HCT116 (cell line): ENCODE measurements around the gene EEF1AKMT4. TPM values are rescaled to one million over a fixed set of nuclear protein-coding genes. Genes with fewer than 3 reads are reported as not detected.

Experiments used
- ATAC-seq: fragments of 200-7000 bp; cut with Tn5 transposase; 2 replicates; pipeline ENCODE4 v1.9.1; 2020; ENCODE audit warnings: mild to moderate bottlenecking, moderate library complexity
- BruUV-seq: library from RNA; stranded (reverse); fragments of 400-500 nt; replicated peaks from 2 replicates; lab custom pipeline; 2021; lab: Mats Ljungman, UMichigan
- CTCF ChIA-PET: fragments of 300-600 bp; sonication (Branson Sonifier 250); formaldehyde crosslinking; loops from one replicate; lab custom pipeline; 2021; ENCODE audit warnings: antibody characterized with exemption; lab: Charles Lee
- POLR2A ChIA-PET: fragments of 300-600, 350-600 bp; sonication (Branson Sonifier 250); formaldehyde crosslinking; loops from one replicate; lab custom pipeline; 2021; ENCODE audit warnings: antibody characterized with exemption; lab: Charles Lee
- RAD21 ChIA-PET, 2 experiments: fragments of 300-600 bp; sonication (Branson Sonifier 250); formaldehyde crosslinking; loops; one replicate each; lab custom pipeline; 2023; ENCODE audit warnings: low total read pairs in 2 of 2; ENCODE audit not compliant: uncharacterized antibody in 2 of 2, unreplicated experiment in 2 of 2, low non-redundant PET in 1 of 2; lab: Charles Lee
- DNase-seq: peaks from one replicate; pipeline ENCODE4 v3.0.0-alpha.2; 2010; ENCODE audit warnings: low read depth, low spot score
- H2AFZ ChIP-seq: fragments of 200-600 bp; shearing (Covaris generic), sonication (generic); 2 replicates; pipeline ENCODE4 v1.6.1; 2017; ENCODE audit warnings: low read depth, mixed run types, mixed read lengths, antibody characterized with exemption, low read length; ENCODE audit not compliant: poor library complexity, severe bottlenecking
- H3K27ac ChIP-seq: 2 replicates; pipeline ENCODE4 v1.5.1; 2012; ENCODE audit warnings: low read depth, low read length
- H3K27me3 ChIP-seq: fragments of 200-600 bp; sonication (generic); 2 replicates; pipeline ENCODE4 v1.6.1; 2016; ENCODE audit warnings: mixed run types, low read length, mixed read lengths; ENCODE audit not compliant: insufficient read depth
- H3K36me3 ChIP-seq, 2 experiments: fragments of 200-500 bp in 1 of 2; fragments of 200-600 bp in 1 of 2; sonication (Bioruptor generic) in 1 of 2; sonication (generic) in 1 of 2; 2 replicates each; pipeline versions ENCODE4 v1.5.1 to v1.6.1; 2014 to 2016; ENCODE audit warnings: low read length in 2 of 2, inconsistent platforms in 1 of 2, mixed read lengths in 1 of 2, mixed run types in 1 of 2; ENCODE audit not compliant: insufficient read depth in 2 of 2, control insufficient read depth in 1 of 2
- H3K4me1 ChIP-seq, 2 experiments: fragments of 200-600 bp in 1 of 2; sonication (generic) in 1 of 2; 2 replicates each; pipeline versions ENCODE4 v1.5.1 to v1.6.1; 2012 to 2017; ENCODE audit warnings: low read length in 2 of 2, inconsistent platforms in 1 of 2, mild to moderate bottlenecking in 1 of 2, mixed read lengths in 1 of 2, mixed run types in 1 of 2, moderate library complexity in 1 of 2; ENCODE audit not compliant: insufficient read depth in 2 of 2, control insufficient read depth in 1 of 2
- H3K4me2 ChIP-seq: fragments of 200-600 bp; sonication (generic); 2 replicates; pipeline ENCODE4 v1.6.1; 2017; ENCODE audit warnings: mixed run types, low read length, mixed read lengths
- H3K4me3 ChIP-seq, 2 experiments: fragments of 200-600 bp in 1 of 2; sonication (generic) in 1 of 2; replicated peaks in 1 of 2; 2 replicates each; pipeline ENCODE4 v1.5.1; 2011 to 2016; ENCODE audit warnings: low read length in 2 of 2, control low read depth in 1 of 2, low read depth in 1 of 2, mild to moderate bottlenecking in 1 of 2, mixed read lengths in 1 of 2, mixed run types in 1 of 2
- H3K79me2 ChIP-seq: fragments of 200-600 bp; sonication (generic); 2 replicates; pipeline ENCODE4 v1.6.1; 2017; ENCODE audit warnings: mild to moderate bottlenecking, mixed run types, low read length, moderate library complexity, mixed read lengths; ENCODE audit not compliant: insufficient read depth
- H3K9ac ChIP-seq: fragments of 200-600 bp; sonication (generic); 2 replicates; pipeline ENCODE4 v1.6.1; 2016; ENCODE audit warnings: low read length, mixed read lengths
- H3K9me2 ChIP-seq: fragments of 200-600 bp; sonication (generic), shearing (Covaris generic); 2 replicates; pipeline ENCODE4 v1.6.1; 2017; ENCODE audit warnings: mixed run types, mild to moderate bottlenecking, moderate library complexity; ENCODE audit not compliant: insufficient read depth
- H3K9me3 ChIP-seq, 2 experiments: fragments of 200-500 bp in 1 of 2; fragments of 200-600 bp in 1 of 2; sonication (Bioruptor generic) in 1 of 2; sonication (generic) in 1 of 2; 2 replicates each; pipeline ENCODE4 v1.6.1; 2014 to 2017; ENCODE audit warnings: low read length in 2 of 2, mixed read lengths in 2 of 2, inconsistent platforms in 1 of 2, low read depth in 1 of 2, mild to moderate bottlenecking in 1 of 2, mixed run types in 1 of 2, moderate library complexity in 1 of 2; ENCODE audit not compliant: control insufficient read depth in 1 of 2, insufficient read depth in 1 of 2
- H4K20me1 ChIP-seq: fragments of 200-600 bp; sonication (generic), shearing (Covaris generic); 2 replicates; pipeline ENCODE4 v1.6.1; 2017; ENCODE audit warnings: mixed run types, mild to moderate bottlenecking, moderate library complexity; ENCODE audit not compliant: insufficient read depth
- CEBPB ChIP-seq: IDR thresholded peaks from 2 replicates; pipeline ENCODE4 v1.6.1; 2012; ENCODE audit warnings: low read depth
- EGR1 ChIP-seq: IDR thresholded peaks from 2 replicates; pipeline ENCODE4 v1.6.1; 2012; ENCODE audit warnings: low read depth
- ELF1 ChIP-seq: IDR thresholded peaks from 2 replicates; pipeline ENCODE4 v1.6.1; 2012; ENCODE audit warnings: low read depth, borderline replicate concordance
- JUND ChIP-seq: IDR thresholded peaks from 2 replicates; pipeline ENCODE4 v1.6.1; 2012
- POLR2AphosphoS5 ChIP-seq: IDR thresholded peaks from 2 replicates; pipeline ENCODE4 v1.6.1; 2011; ENCODE audit warnings: mild to moderate bottlenecking, low read depth, low read length, moderate library complexity
- RAD21 ChIP-seq: IDR thresholded peaks from 2 replicates; pipeline ENCODE4 v1.6.1; 2012; ENCODE audit warnings: low read depth, mild to moderate bottlenecking
- ZBTB33 ChIP-seq: IDR thresholded peaks from 2 replicates; pipeline ENCODE4 v1.6.1; 2011; ENCODE audit warnings: mild to moderate bottlenecking, low read length, moderate library complexity; ENCODE audit not compliant: insufficient replicate concordance; ENCODE audit errors: extremely low read depth
- intact Hi-C: fragments of 100-400 bp; cut with micrococcal nuclease; formaldehyde crosslinking; loops from 2 replicates; pipeline ENCODE4 v1.10.0; 2022
- total RNA-seq: library from RNA; stranded (reverse); gene quantifications from one replicate; pipeline ENCODE4 v1.2.1, GENCODE V29; 2021; ENCODE audit not compliant: unreplicated experiment

EEF1AKMT4 gene
- total RNA-seq, 1 experiment from 2014 or later = 10.5 TPM

- H3K79me2 ChIP-seq = no peaks in the 10 kb centered on the region
- POLR2A ChIA-PET = no interaction called here
- ATAC-seq (no peak), DNase-seq (no peak)
- no peak overlapping the region for H3K4me3 ChIP-seq
- RAD21 ChIA-PET = no interaction called here
- no peaks in the 10 kb centered on the region for H3K27me3 ChIP-seq
- H2AFZ ChIP-seq = peak overlapping the region; percentile 45
- H3K27ac ChIP-seq = no peak overlapping the region
- intact Hi-C loops = no loop called here
- no peaks in the 10 kb centered on the region for H3K9me2 ChIP-seq
- no peak overlapping the region for H3K4me2 ChIP-seq
- no TSS peak for BruUV-seq
- H3K36me3 ChIP-seq = no peaks in the 10 kb centered on the region
- no peaks in the 10 kb centered on the region for H3K9me3 ChIP-seq
- H4K20me1 ChIP-seq = no peaks in the 10 kb centered on the region
- peaks cover 0 to 4% of the 10 kb centered on the region in 2 experiments; a peak in 1 of 4 replicates for H3K4me1 ChIP-seq
- CTCF ChIA-PET = no interaction called here
- H3K9ac ChIP-seq = no peak overlapping the region
- TF ChIP-seq JUND (no peak), CEBPB (no peak), ZBTB33 (no peak), ELF1 (no peak), EGR1 (0 out of 2 replicates have a peak, but pooled peaks have one; percentile 29)
- TF ChIP-seq, all 23 proteins: peak for 1
Measured at GRCh38 chr3:184222521-184222920, 27.0 kb upstream of the EEF1AKMT4 start.

GRCh38 chr3:184223946-184224345 lies 25.5 kb upstream of the EEF1AKMT4 start:
- TF ChIP-seq RAD21 (no peak), JUND (no peak), POLR2AphosphoS5 (no peak)
- no TSS peak for BruUV-seq

More at GRCh38 chr3:184223946-184224345, 25.5 kb upstream of the EEF1AKMT4 start:
- ATAC-seq (no peak), DNase-seq (no peak)
- H2AFZ ChIP-seq = no peak overlapping the region
- H3K9ac ChIP-seq = no peak overlapping the region
- H3K27me3 ChIP-seq = no peaks in the 10 kb centered on the region
- H3K9me3 ChIP-seq = no peaks in the 10 kb centered on the region
- no peaks in the 10 kb centered on the region for H4K20me1 ChIP-seq
- intact Hi-C loops = no loop called here
- no peaks in the 10 kb centered on the region for H3K36me3 ChIP-seq
- POLR2A ChIA-PET = no interaction called here
- RAD21 ChIA-PET = no interaction called here
- H3K9me2 ChIP-seq = no peaks in the 10 kb centered on the region
- no peak overlapping the region for H3K27ac ChIP-seq
- H3K4me2 ChIP-seq = no peak overlapping the region
- peaks cover 0 to 9% of the 10 kb centered on the region in 2 experiments; a peak in 3 of 4 replicates for H3K4me1 ChIP-seq
- CTCF ChIA-PET = no interaction called here
- no peaks in the 10 kb centered on the region for H3K79me2 ChIP-seq
- H3K4me3 ChIP-seq = no peak overlapping the region
